Fibroblast of pulmonary artery (primary cell): ENCODE data around the gene FHL2.

Experiments
- DNase-seq: peaks from one replicate; pipeline ENCODE4 v3.0.0-alpha.2; 2010; ENCODE audit warnings: low read depth
- H3K4me3 ChIP-seq: replicated peaks from 2 replicates; pipeline ENCODE4 v1.5.1; 2011; ENCODE audit warnings: low read depth, mild to moderate bottlenecking, control low read depth, low read length, moderate library complexity
- CTCF ChIP-seq: IDR thresholded peaks from 2 replicates; pipeline ENCODE4 v1.5.1; 2011; ENCODE audit warnings: mild to moderate bottlenecking, control low read depth, low read length, inconsistent platforms; ENCODE audit errors: missing control alignments

The FHL2 gene

GRCh38 chr2:105411720-105412407 is 13.0 kb upstream of the FHL2 start:
- TF ChIP-seq CTCF, result no peak
- H3K4me3 ChIP-seq, result no peak overlapping the region
- no peak for DNase-seq

- peak; percentile 79 for DNase-seq
Observed at GRCh38 chr2:105410554-105410953, 11.7 kb upstream of the FHL2 start.

GRCh38 chr2:105409717-105410116 is 10.9 kb upstream of the FHL2 start:
- no peak overlapping the region for H3K4me3 ChIP-seq
- DNase-seq, result peak; percentile 96
- no peak for TF ChIP-seq CTCF

More at GRCh38 chr2:105410554-105410953, 11.7 kb upstream of the FHL2 start:
- no peak overlapping the region for H3K4me3 ChIP-seq
- no peak for TF ChIP-seq CTCF

GRCh38 chr2:105407946-105408743 is 9.3 kb upstream of the FHL2 start:
- DNase-seq, result no peak
- no peak for TF ChIP-seq CTCF

GRCh38 chr2:105406221-105406620 is 7.4 kb upstream of the FHL2 start:
- no peak overlapping the region for H3K4me3 ChIP-seq
- TF ChIP-seq CTCF, result no peak
- DNase-seq, result peak; percentile 69

More at GRCh38 chr2:105407946-105408743, 9.3 kb upstream of the FHL2 start:
- no peak overlapping the region for H3K4me3 ChIP-seq

GRCh38 chr2:105405291-105405690 is 6.4 kb upstream of the FHL2 start:
- no peak for DNase-seq

More at GRCh38 chr2:105405291-105405690, 6.4 kb upstream of the FHL2 start:
- no peak for TF ChIP-seq CTCF
- no peak overlapping the region for H3K4me3 ChIP-seq
